Pancreas (tissue), 10 donors: ENCODE data around the gene RBM17. TPM values are rescaled to one million over a fixed set of nuclear protein-coding genes. Genes with fewer than 3 reads are reported as not detected.

ENCODE experiments used
- ATAC-seq, 4 donors: fragments of 200-7000 bp; cut with Tn5 transposase; one replicate each; pipeline versions ENCODE4 v1.8.0 to v1.9.1; 2020; ENCODE audit warnings: mild to moderate bottlenecking in 4 of 4, moderate library complexity in 4 of 4
- DNase-seq, 6 donors: peaks; one replicate each; pipeline ENCODE4 v3.0.0-alpha.2; 2020
- FAIRE-seq: peaks from 2 replicates; lab custom pipeline; 2012; peaks lifted over from hg19 to GRCh38; lab: Jason Lieb, UNC
- H3K27ac ChIP-seq, 4 donors: fragments of 200-600 bp; sonication (generic); 1 replicate in 3 of 4; 2 replicates in 1 of 4; pipeline versions ENCODE4 v1.5.0 to v1.8.0; 2020
- H3K27me3 ChIP-seq, 4 donors: fragments of 200-600 bp; one replicate each; pipeline ENCODE4 v1.8.0; 2021
- H3K36me3 ChIP-seq, 3 donors: fragments of 200-600 bp; sonication (generic) in 1 of 3; one replicate each; pipeline versions ENCODE4 v1.5.0 to v1.8.0; 2020 to 2021
- H3K4me1 ChIP-seq, 3 donors: fragments of 200-600 bp; one replicate each; pipeline ENCODE4 v1.8.0; 2021
- H3K4me3 ChIP-seq, 4 donors: fragments of 200-600 bp; sonication (generic) in 2 of 4; one replicate each; pipeline versions ENCODE4 v1.5.0 to v1.8.0; 2020 to 2021
- H3K9me3 ChIP-seq, 4 donors: fragments of 200-600 bp; one replicate each; pipeline ENCODE4 v1.8.0; 2021
- CTCF ChIP-seq, 4 donors: fragments of 200-600 bp; sonication (generic) in 3 of 4; IDR thresholded peaks; one replicate each; pipeline versions ENCODE4 v1.5.0 to v1.8.0; 2021; ENCODE audit warnings: antibody characterized with exemption in 4 of 4
- WGBS, 2 donors: extraction: QIAGEN DNeasy Blood & Tissue Kit; methylation state at CpG; one replicate each; pipeline ENCODE4 v1.1.7; 2013; 5-methylcytosine and 5-hydroxymethylcytosine counted together
- intact Hi-C, 3 donors: fragments of 100-400 bp; cut with DNase I; formaldehyde crosslinking; loops; one replicate each; pipeline versions ENCODE4 v1.11.1 to v1.14.2; 2022
- polyA plus RNA-seq, 2 donors: library from polyadenylated mRNA; stranded (reverse); fragments of 200-250 nt; gene quantifications; one replicate each; pipeline ENCODE4 v1.2.3, GENCODE V29; 2013
- total RNA-seq, 6 donors: library from RNA; stranded (reverse); fragmentation: NEBNext Ultra II Directional in 4 of 6; extraction: Animal tissue kit (Norgen Biotek cat#: 25700) in 4 of 6; gene quantifications; one replicate each; pipeline versions ENCODE4 v1.2.1 to v1.2.4, GENCODE V29; 2021 to 2023
- donor health status: healthy with polysubstance abuse.
- donor health status: DM: no; HTN: no; CAD: no; lungs with moderate emphysema.
- donor health status: DM: no; HTN: no; CAD: no.
- donor health status: control.
- donor health status: control.
- donor health status: Bipolar disorder and iron deficiency.
- donor health status: DM: yes; HTN: yes; CAD: no.
- donor health status: DM: no; HTN: no; CAD: no.
- donor health status: DM: no; HTN: no; CAD: no.
- donor health status: DM: yes; HTN: yes; CAD: no.

Gene RBM17
- total and polyA plus RNA-seq, 8 donors: 31.0 to 101 (median 43.7) TPM

GRCh38 chr10:6133331-6134098 lies 44.7 kb downstream of the RBM17 start:
- WGBS, 2 donors: 83 to 89% methylated on average over 22 of the region's 22 CpGs
- Histone ChIP-seq H3K36me3 (no peaks in the 10 kb centered on the region), H3K4me3 (no peak overlapping the region), H3K27ac (no peak overlapping the region), H3K27me3 (no peaks in the 10 kb centered on the region), H3K4me1 (no peaks in the 10 kb centered on the region), H3K9me3 (no peaks in the 10 kb centered on the region)
- TF ChIP-seq CTCF (IDR thresholded peaks at IDR 0.05): no peak
- FAIRE-seq (no peak), ATAC-seq (no peak), DNase-seq (no peak)
- intact Hi-C loops: no loop called here

- Histone ChIP-seq H3K4me1 (no peaks in the 10 kb centered on the region), H3K27ac (no peak overlapping the region), H3K36me3 (no peaks in the 10 kb centered on the region), H3K4me3 (no peak overlapping the region), H3K27me3 (no peaks in the 10 kb centered on the region), H3K9me3 (no peaks in the 10 kb centered on the region)
- TF ChIP-seq CTCF (IDR thresholded peaks at IDR 0.05): no peak
- WGBS, 2 donors: 75 to 79% methylated on average over 18 of the region's 18 CpGs
- intact Hi-C loops: no loop called here
- ATAC-seq (no peak), DNase-seq (no peak), FAIRE-seq (no peak)
Observed at GRCh38 chr10:6134099-6134823, 45.4 kb downstream of the RBM17 start.

- Histone ChIP-seq H3K4me3 (no peak overlapping the region), H3K9me3 (no peaks in the 10 kb centered on the region), H3K4me1 (no peaks in the 10 kb centered on the region), H3K27ac (no peak overlapping the region), H3K27me3 (no peaks in the 10 kb centered on the region), H3K36me3 (no peaks in the 10 kb centered on the region)
- no peak for FAIRE-seq
- TF ChIP-seq CTCF (IDR thresholded peaks at IDR 0.05): no peak
- 66 to 74% methylated on average over 6 of the region's 6 CpGs for WGBS, 2 donors
- no peak for DNase-seq
- no peak for ATAC-seq
- intact Hi-C loops: no loop called here
Observed at GRCh38 chr10:6135039-6135438, 46.2 kb downstream of the RBM17 start.

GRCh38 chr10:6135589-6136168 lies 46.8 kb downstream of the RBM17 start:
- FAIRE-seq: no peak
- Histone ChIP-seq H3K4me1 (no peaks in the 10 kb centered on the region), H3K27ac (no peak overlapping the region), H3K36me3 (no peaks in the 10 kb centered on the region), H3K27me3 (no peaks in the 10 kb centered on the region), H3K4me3 (no peak overlapping the region), H3K9me3 (no peaks in the 10 kb centered on the region)
- DNase-seq: no peak
- 75 to 85% methylated on average over 8 of the region's 8 CpGs for WGBS, 2 donors
- no peak for TF ChIP-seq CTCF (IDR thresholded peaks at IDR 0.05)
- intact Hi-C loops: no loop called here
- ATAC-seq: no peak
